SK-N-SH (cell line): Measurements from ENCODE around the gene ACSL6.

ENCODE experiments used
- CTCF ChIP-seq: fragments of 200-600 bp; sonication (generic); IDR thresholded peaks from 2 replicates; pipeline ENCODE4 v1.6.1; 2017; ENCODE audit warnings: antibody characterized with exemption, mild to moderate bottlenecking, moderate library complexity
- MAX ChIP-seq: IDR thresholded peaks from 2 replicates; pipeline ENCODE4 v1.4.0; 2012; ENCODE audit warnings: low read depth
- TCF12 ChIP-seq: IDR thresholded peaks from 2 replicates; pipeline ENCODE4 v1.4.0; 2012
- USF1 ChIP-seq: IDR thresholded peaks from 2 replicates; pipeline ENCODE4 v1.4.0; 2012; ENCODE audit warnings: low read depth, borderline replicate concordance

GRCh38 chr5:132053483-132053882 lies 42.0 kb upstream of the ACSL6 start:
- TF ChIP-seq TCF12 = no peak
- TF ChIP-seq USF1 = no peak
- no peak for TF ChIP-seq CTCF
- no peak for TF ChIP-seq MAX
